Measurements from ENCODE around the gene PRRT4. TPM values are rescaled to one million over a fixed set of nuclear protein-coding genes. Genes with fewer than 3 reads are reported as not detected.

PRRT4 gene
- total RNA-seq, 1 donor from 2014 or later: 2.4 TPM

GRCh38 chr7:128398016-128398840, 36.7 kb upstream of the PRRT4 start:
- intact Hi-C loops (cut with DNase I): loop anchor here (2.0 kb wide), 1 partner anchor 27 kb away; no protein-coding TSS in a partner anchor
- peak; percentile 86 for DNase-seq (ENCODE audit: low spot score)

GRCh38 chr7:128396357-128396756, 34.9 kb upstream of the PRRT4 start:
- intact Hi-C loops (cut with DNase I): loop anchor here (2.0 kb wide), 1 partner anchor 64 kb away; no protein-coding TSS in a partner anchor
- DNase-seq (ENCODE audit: low spot score): no peak

- DNase-seq (ENCODE audit: low spot score): no peak
- intact Hi-C loops (cut with DNase I): loop anchor here (2.0 kb wide), 1 partner anchor 65 kb away; no protein-coding TSS in a partner anchor
Observed at GRCh38 chr7:128395748-128396147, 34.3 kb upstream of the PRRT4 start.

- intact Hi-C loops (cut with DNase I): no loop called here
- no peak for DNase-seq (ENCODE audit: low spot score)
Observed at GRCh38 chr7:128394904-128395496, 33.5 kb upstream of the PRRT4 start.

GRCh38 chr7:128393526-128394330, 32.2 kb upstream of the PRRT4 start:
- intact Hi-C loops (cut with DNase I): no loop called here

GRCh38 chr7:128392446-128393327, 31.2 kb upstream of the PRRT4 start:
- no peak for DNase-seq (ENCODE audit: low spot score)
- intact Hi-C loops (cut with DNase I): no loop called here

More at GRCh38 chr7:128393526-128394330, 32.2 kb upstream of the PRRT4 start:
- DNase-seq (ENCODE audit: low spot score): no peak

GRCh38 chr7:128391805-128392204, 30.3 kb upstream of the PRRT4 start:
- intact Hi-C loops (cut with DNase I): no loop called here
- no peak for DNase-seq (ENCODE audit: low spot score)

- no peak for DNase-seq (ENCODE audit: low spot score)
Observed at GRCh38 chr7:128390871-128391565, 29.5 kb upstream of the PRRT4 start.

GRCh38 chr7:128389618-128390329, 28.3 kb upstream of the PRRT4 start:
- intact Hi-C loops (cut with DNase I): no loop called here
- no peak for DNase-seq (ENCODE audit: low spot score)

More at GRCh38 chr7:128390871-128391565, 29.5 kb upstream of the PRRT4 start:
- intact Hi-C loops (cut with DNase I): no loop called here

- intact Hi-C loops (cut with DNase I): no loop called here
- no peak for DNase-seq (ENCODE audit: low spot score)
Observed at GRCh38 chr7:128389085-128389617, 27.7 kb upstream of the PRRT4 start.

GRCh38 chr7:128388145-128388485, 26.6 kb upstream of the PRRT4 start:
- intact Hi-C loops (cut with DNase I): no loop called here
- DNase-seq (ENCODE audit: low spot score): no peak

GRCh38 chr7:128387216-128388144, 26.0 kb upstream of the PRRT4 start:
- intact Hi-C loops (cut with DNase I): loop anchor here (1.0 to 2.0 kb wide), 2 partner anchors 35 to 39 kb away; no protein-coding TSS in a partner anchor
- DNase-seq (ENCODE audit: low spot score): peak; percentile 88

- DNase-seq (ENCODE audit: low spot score): no peak
- intact Hi-C loops (cut with DNase I): loop anchor here (2.0 kb wide), 1 partner anchor 37 kb away; no protein-coding TSS in a partner anchor
Observed at GRCh38 chr7:128385988-128386925, 24.8 kb upstream of the PRRT4 start.

- intact Hi-C loops (cut with DNase I): no loop called here
- no peak for DNase-seq (ENCODE audit: low spot score)
Observed at GRCh38 chr7:128384726-128385125, 23.2 kb upstream of the PRRT4 start.

- intact Hi-C loops (cut with DNase I): no loop called here
Observed at GRCh38 chr7:128383776-128384175, 22.3 kb upstream of the PRRT4 start.

More at GRCh38 chr7:128383776-128384175, 22.3 kb upstream of the PRRT4 start:
- DNase-seq (ENCODE audit: low spot score): no peak
